ENCODE measurements around the gene MRPL1.

MRPL1 gene

GRCh38 chr4:77852892-77853495, 9.6 kb upstream of the MRPL1 start:
- no peak for DNase-seq

GRCh38 chr4:77854431-77855111, 8.1 kb upstream of the MRPL1 start:
- DNase-seq: no peak

GRCh38 chr4:77856152-77856551, 6.5 kb upstream of the MRPL1 start:
- DNase-seq: no peak

- no peak for DNase-seq
Observed at GRCh38 chr4:77859256-77859655, 3.4 kb upstream of the MRPL1 start.

GRCh38 chr4:77861495-77861894, 1.1 kb upstream of the MRPL1 start:
- DNase-seq: peak; percentile 28

- DNase-seq: peak; percentile 28
Observed at GRCh38 chr4:77863341-77863740, 711 bp downstream of the MRPL1 start.

GRCh38 chr4:77865259-77865658, 2.6 kb downstream of the MRPL1 start:
- peak; percentile 35 for DNase-seq

- no peak for DNase-seq
Observed at GRCh38 chr4:77872723-77873445, 10.3 kb downstream of the MRPL1 start.

GRCh38 chr4:77877167-77877566, 14.5 kb downstream of the MRPL1 start:
- no peak for DNase-seq

- no peak for DNase-seq
Observed at GRCh38 chr4:77877771-77878565, 15.3 kb downstream of the MRPL1 start.

GRCh38 chr4:77880784-77881183, 18.2 kb downstream of the MRPL1 start:
- no peak for DNase-seq

GRCh38 chr4:77881460-77882295, 19.0 kb downstream of the MRPL1 start:
- peak; percentile 70 for DNase-seq

- DNase-seq: no peak
Observed at GRCh38 chr4:77893451-77893850, 30.8 kb downstream of the MRPL1 start.

- DNase-seq: no peak
Observed at GRCh38 chr4:77899607-77900006, 37.0 kb downstream of the MRPL1 start.

- no peak for DNase-seq
Observed at GRCh38 chr4:77903186-77903585, 40.6 kb downstream of the MRPL1 start.

- no peak for DNase-seq
Observed at GRCh38 chr4:77905651-77906263, 43.1 kb downstream of the MRPL1 start.

GRCh38 chr4:77910676-77911075, 48.0 kb downstream of the MRPL1 start:
- DNase-seq: no peak

- no peak for DNase-seq
Observed at GRCh38 chr4:77911091-77911490, 48.5 kb downstream of the MRPL1 start.

- no peak for DNase-seq
Observed at GRCh38 chr4:77911842-77912450, 49.3 kb downstream of the MRPL1 start.

- no peak for DNase-seq
Observed at GRCh38 chr4:77913348-77913747, 50.7 kb downstream of the MRPL1 start.

- peak; percentile 71 for DNase-seq
Observed at GRCh38 chr4:77917075-77917474, 54.4 kb downstream of the MRPL1 start.

GRCh38 chr4:77917601-77918000, 55.0 kb downstream of the MRPL1 start:
- DNase-seq: no peak

Measured in DMS53 (cell line).